PC-9 (cell line): ENCODE results near the gene PUM1. TPM values are rescaled to one million over a fixed set of nuclear protein-coding genes. Genes with fewer than 3 reads are reported as not detected.
"Not testable (repeated sequence)": the region's sequence is repeated elsewhere in the genome, so short reads cannot be mapped to it uniquely, and the experiment has no call there.

Source experiments
- BruUV-seq: library from RNA; stranded (reverse); fragments of 400-500 nt; replicated peaks from 2 replicates; lab custom pipeline; 2021; lab: Mats Ljungman, UMichigan
- CTCF ChIA-PET: fragments of 300-600 bp; sonication (Branson Sonifier 250); formaldehyde crosslinking; loops from one replicate; lab custom pipeline; 2022; ENCODE audit warnings: antibody characterized with exemption; lab: Charles Lee
- POLR2A ChIA-PET: fragments of 300-600 bp; sonication (Branson Sonifier 250); formaldehyde crosslinking; loops from one replicate; lab custom pipeline; 2022; ENCODE audit warnings: antibody characterized with exemption; ENCODE audit not compliant: unreplicated experiment; lab: Charles Lee
- DNase-seq, 2 experiments: peaks; one replicate each; pipeline versions ENCODE4 v3.0.0 to v3.0.0-alpha.2; 2015 to 2022; ENCODE audit warnings: mixed read lengths in 1 of 2
- H2AFZ ChIP-seq: fragments of 200-600 bp; sonication (generic); 2 replicates; pipeline ENCODE4 v1.8.1; 2017; ENCODE audit warnings: antibody characterized with exemption
- H3F3A ChIP-seq: fragments of 200-600 bp; sonication (generic); 2 replicates; pipeline ENCODE4 v1.8.1; 2017; ENCODE audit warnings: antibody characterized with exemption, mild to moderate bottlenecking, low read depth; ENCODE audit not compliant: insufficient read depth
- H3K27ac ChIP-seq: fragments of 200-600 bp; sonication (generic); 2 replicates; pipeline ENCODE4 v1.6.1; 2016; ENCODE audit warnings: mixed run types
- H3K27me3 ChIP-seq: fragments of 200-600 bp; sonication (generic); 2 replicates; pipeline ENCODE4 v1.6.1; 2016; ENCODE audit warnings: low read depth, mixed run types; ENCODE audit not compliant: insufficient read depth
- H3K36me3 ChIP-seq: fragments of 200-600 bp; sonication (generic); 2 replicates; pipeline ENCODE4 v1.6.1; 2016; ENCODE audit warnings: low read depth, mixed run types
- H3K4me1 ChIP-seq: fragments of 200-600 bp; sonication (generic); replicated peaks from 2 replicates; pipeline ENCODE4 v1.6.1; 2016; ENCODE audit warnings: mixed run types; ENCODE audit not compliant: insufficient read depth
- H3K4me2 ChIP-seq: fragments of 200-600 bp; sonication (generic); 2 replicates; pipeline ENCODE4 v1.6.1; 2017; ENCODE audit warnings: mixed run types
- H3K4me3 ChIP-seq: fragments of 200-600 bp; sonication (generic); 2 replicates; pipeline ENCODE4 v1.6.1; 2016; ENCODE audit warnings: mixed run types
- H3K79me2 ChIP-seq: fragments of 200-600 bp; sonication (generic); 2 replicates; pipeline ENCODE4 v1.6.1; 2017; ENCODE audit warnings: low read depth, mixed run types
- H3K9me2 ChIP-seq: fragments of 200-600 bp; sonication (generic); 2 replicates; pipeline ENCODE4 v1.8.1; 2017; ENCODE audit warnings: mild to moderate bottlenecking; ENCODE audit not compliant: insufficient read depth
- H3K9me3 ChIP-seq: fragments of 200-600 bp; sonication (generic); 2 replicates; pipeline ENCODE4 v1.8.1; 2016; ENCODE audit warnings: low read depth; ENCODE audit not compliant: insufficient read depth
- H4K20me1 ChIP-seq: fragments of 200-600 bp; sonication (generic); 2 replicates; pipeline ENCODE4 v1.8.1; 2017; ENCODE audit not compliant: insufficient read depth
- EZH2 ChIP-seq: fragments of 200-600 bp; sonication (generic); IDR thresholded peaks from 2 replicates; pipeline ENCODE4 v1.8.0; 2017; ENCODE audit warnings: antibody characterized with exemption, low read depth
- intact Hi-C: fragments of 100-400 bp; cut with micrococcal nuclease; formaldehyde crosslinking; loops from one replicate; pipeline ENCODE4 v1.10.0; 2022; ENCODE audit not compliant: unreplicated experiment
- total RNA-seq: library from RNA; stranded (reverse); gene quantifications from 2 replicates; pipeline ENCODE4 v1.2.3, GENCODE V29; 2021
- TF ChIP-seq, protein P1 (sequence below): fragments of 200-600 bp; sonication (generic); conservative IDR thresholded peaks from 2 replicates; pipeline ENCODE4 v1.6.1; 2017; ENCODE audit warnings: mixed run types, antibody characterized with exemption, mild to moderate bottlenecking, moderate library complexity

The PUM1 gene
- total RNA-seq, 1 experiment from 2014 or later = 117 TPM

DNA sequence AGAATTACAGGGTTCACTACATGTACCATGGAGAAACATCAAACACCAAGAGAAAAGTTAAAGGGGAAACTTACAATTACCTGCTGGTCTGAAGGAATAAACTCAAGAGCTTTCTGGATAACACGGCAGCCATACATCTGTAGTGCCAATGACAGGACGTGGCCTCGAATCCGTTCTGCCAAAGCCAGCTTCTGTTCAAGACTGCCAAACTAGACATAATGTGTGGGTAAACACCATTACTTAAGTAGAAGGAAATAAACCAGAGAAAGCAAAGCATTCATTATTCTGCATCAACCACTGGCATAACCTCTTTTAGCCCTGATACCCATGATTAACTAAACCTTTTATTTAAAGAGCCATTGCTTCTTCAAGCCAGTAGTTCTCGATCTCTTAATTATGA, 115.5 kb downstream of the PUM1 start:
- TF ChIP-seq, protein P1, sequence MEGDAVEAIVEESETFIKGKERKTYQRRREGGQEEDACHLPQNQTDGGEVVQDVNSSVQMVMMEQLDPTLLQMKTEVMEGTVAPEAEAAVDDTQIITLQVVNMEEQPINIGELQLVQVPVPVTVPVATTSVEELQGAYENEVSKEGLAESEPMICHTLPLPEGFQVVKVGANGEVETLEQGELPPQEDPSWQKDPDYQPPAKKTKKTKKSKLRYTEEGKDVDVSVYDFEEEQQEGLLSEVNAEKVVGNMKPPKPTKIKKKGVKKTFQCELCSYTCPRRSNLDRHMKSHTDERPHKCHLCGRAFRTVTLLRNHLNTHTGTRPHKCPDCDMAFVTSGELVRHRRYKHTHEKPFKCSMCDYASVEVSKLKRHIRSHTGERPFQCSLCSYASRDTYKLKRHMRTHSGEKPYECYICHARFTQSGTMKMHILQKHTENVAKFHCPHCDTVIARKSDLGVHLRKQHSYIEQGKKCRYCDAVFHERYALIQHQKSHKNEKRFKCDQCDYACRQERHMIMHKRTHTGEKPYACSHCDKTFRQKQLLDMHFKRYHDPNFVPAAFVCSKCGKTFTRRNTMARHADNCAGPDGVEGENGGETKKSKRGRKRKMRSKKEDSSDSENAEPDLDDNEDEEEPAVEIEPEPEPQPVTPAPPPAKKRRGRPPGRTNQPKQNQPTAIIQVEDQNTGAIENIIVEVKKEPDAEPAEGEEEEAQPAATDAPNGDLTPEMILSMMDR = no peak
- TF ChIP-seq EZH2 = no peak
- H3K9me3 ChIP-seq = no peaks in the 10 kb centered on the region
- H3K36me3 ChIP-seq = no peaks in the 10 kb centered on the region; the same call in 1 of the 2 replicates
- intact Hi-C loops = no loop called here
- peaks cover 28% of the 10 kb centered on the region for H4K20me1 ChIP-seq
- H3F3A ChIP-seq = peaks cover 4% of the 10 kb centered on the region; the same call in 1 of the 2 replicates
- no peak overlapping the region for H3K27ac ChIP-seq
- H3K4me1 ChIP-seq = no peaks in the 10 kb centered on the region
- no peaks in the 10 kb centered on the region for H3K27me3 ChIP-seq
- CTCF ChIA-PET = no interaction called here
- DNase-seq = no peak
- BruUV-seq = no TSS peak
- POLR2A ChIA-PET = no interaction called here
- no peaks in the 10 kb centered on the region for H3K9me2 ChIP-seq
- H3K4me3 ChIP-seq = no peak overlapping the region
- H2AFZ ChIP-seq = no peak overlapping the region
- no peak overlapping the region for H3K4me2 ChIP-seq
- H3K79me2 ChIP-seq = 0 out of 2 replicates have a peak, but pooled peaks cover 11% of the 10 kb centered on the region

DNA sequence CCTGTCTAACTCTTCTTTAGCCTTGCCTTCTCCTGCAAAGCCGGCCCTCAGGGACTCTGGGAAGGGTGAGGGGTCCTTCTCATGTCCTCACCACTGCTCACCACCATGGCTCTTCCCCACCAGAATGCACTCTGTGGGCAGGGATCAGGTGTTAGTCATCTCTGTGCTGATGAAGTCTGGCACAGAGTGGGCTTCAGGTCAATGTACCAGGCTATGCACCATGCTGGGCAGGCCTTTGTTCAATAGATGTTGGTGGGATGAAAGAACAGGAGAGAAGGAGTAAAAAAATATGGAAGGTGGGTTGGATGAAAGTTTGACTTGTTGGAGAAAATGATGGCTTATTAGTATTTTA, 116.1 kb downstream of the PUM1 start:
- H3F3A ChIP-seq, DNase-seq, H3K4me3 ChIP-seq, H3K9me2 ChIP-seq, intact Hi-C loops, H3K4me1 ChIP-seq, H3K36me3 ChIP-seq, H3K4me2 ChIP-seq, BruUV-seq, POLR2A ChIA-PET, H3K27me3 ChIP-seq, H3K9me3 ChIP-seq, H2AFZ ChIP-seq, H3K27ac ChIP-seq: not testable (repeated sequence)
- Histone ChIP-seq H3K79me2 (0 out of 2 replicates have a peak, but pooled peaks cover 11% of the 10 kb centered on the region), H4K20me1 (peaks cover 31% of the 10 kb centered on the region)
- CTCF ChIA-PET = interaction anchor here (0.6 kb wide), 1 partner anchor 20 kb away, joined by 4 read pairs; no protein-coding TSS in a partner anchor

DNA sequence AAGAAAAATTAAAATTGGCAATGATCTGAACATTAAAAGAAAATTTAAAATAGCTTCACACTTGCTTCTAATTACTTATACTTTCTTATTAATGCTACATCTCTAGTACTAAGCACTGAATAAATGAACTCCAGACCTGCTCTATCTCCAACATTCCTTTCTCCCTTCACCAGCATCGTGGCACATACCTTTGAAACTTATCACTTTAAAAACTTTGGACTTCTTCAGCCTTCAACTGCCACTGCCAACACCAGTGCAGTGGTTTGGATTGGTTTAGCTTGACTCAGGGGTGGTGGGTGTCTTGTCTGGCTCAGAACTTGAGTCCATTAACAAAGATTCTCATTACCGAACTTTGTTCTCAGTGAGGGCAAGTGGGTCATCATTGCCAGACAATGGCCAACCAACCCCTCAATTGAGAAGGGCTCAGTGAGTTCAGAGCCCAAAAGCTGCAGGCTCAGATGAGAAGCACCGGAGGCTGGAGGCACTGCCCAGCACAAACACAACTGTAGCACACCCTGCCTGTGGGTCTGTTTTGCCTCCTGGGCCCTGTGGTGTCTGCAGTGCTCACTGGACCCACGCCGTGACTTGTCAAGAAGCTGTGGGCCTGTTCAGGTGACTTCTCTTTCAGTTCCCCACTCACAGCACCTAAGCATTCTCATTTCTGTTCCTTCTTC, 116.6 kb downstream of the PUM1 start:
- intact Hi-C loops, BruUV-seq, H3K36me3 ChIP-seq, H3K27ac ChIP-seq, H2AFZ ChIP-seq, H3K9me3 ChIP-seq, POLR2A ChIA-PET, H3K9me2 ChIP-seq, H3K4me1 ChIP-seq, H3K4me2 ChIP-seq, DNase-seq, H3K27me3 ChIP-seq, H3K4me3 ChIP-seq: not testable (repeated sequence)
- H4K20me1 ChIP-seq = peaks cover 29% of the 10 kb centered on the region
- 0 out of 2 replicates have a peak, but pooled peaks cover 11% of the 10 kb centered on the region for H3K79me2 ChIP-seq
- CTCF ChIA-PET = interaction anchor here (0.6 kb wide), 1 partner anchor 20 kb away, joined by 4 read pairs; no protein-coding TSS in a partner anchor
- H3F3A ChIP-seq = peaks cover 14% of the 10 kb centered on the region; the same call in 1 of the 2 replicates

DNA sequence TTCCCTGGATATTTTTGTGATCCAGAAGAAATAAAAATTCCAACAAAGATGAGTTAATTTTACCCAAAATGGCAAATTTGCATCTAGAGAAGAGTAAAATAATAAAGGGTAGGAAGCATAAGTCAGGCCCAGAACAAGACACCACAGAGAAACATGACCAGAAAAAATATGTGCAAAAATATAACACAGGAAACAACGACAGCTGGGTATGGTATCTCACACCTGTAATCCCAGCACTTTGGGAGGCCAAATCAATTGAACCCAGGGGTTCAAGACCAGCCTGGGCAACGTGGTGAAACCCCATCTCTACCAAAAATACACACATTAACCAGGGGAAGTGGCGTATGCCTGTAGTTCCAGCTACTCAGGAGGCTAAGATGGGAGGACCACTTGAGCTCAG, 117.2 kb downstream of the PUM1 start:
- H3K4me3 ChIP-seq = no peak overlapping the region
- ChIA-PET POLR2A (no interaction called here), CTCF (no interaction called here)
- TF ChIP-seq, protein P1 = no peak
- no peak for TF ChIP-seq EZH2
- intact Hi-C loops = no loop called here
- peaks cover 17% of the 10 kb centered on the region; the same call in 1 of the 2 replicates for H3F3A ChIP-seq
- no peaks in the 10 kb centered on the region for H3K27me3 ChIP-seq
- no peaks in the 10 kb centered on the region for H3K4me1 ChIP-seq
- 0 out of 2 replicates have a peak, but pooled peaks cover 9% of the 10 kb centered on the region for H3K79me2 ChIP-seq
- H3K27ac ChIP-seq = no peak overlapping the region
- no peaks in the 10 kb centered on the region for H3K9me2 ChIP-seq
- no TSS peak for BruUV-seq
- no peak for DNase-seq
- no peak overlapping the region for H3K4me2 ChIP-seq
- no peak overlapping the region for H2AFZ ChIP-seq
- peaks cover 29% of the 10 kb centered on the region for H4K20me1 ChIP-seq
- H3K36me3 ChIP-seq = peaks cover 7% of the 10 kb centered on the region
- no peaks in the 10 kb centered on the region for H3K9me3 ChIP-seq
